GM19438 (cell line): ENCODE data around the gene HSD17B1.
A peak's percentile ranks its signal among the peaks of the same experiment; 100 is the strongest.

ENCODE experiments used
- ATAC-seq: cut with Tn5 transposase; IDR thresholded peaks from one replicate; pipeline ENCODE4 v1.9.1; 2021; ENCODE audit warnings: low read depth; ENCODE audit not compliant: unreplicated experiment

The HSD17B1 gene

DNA sequence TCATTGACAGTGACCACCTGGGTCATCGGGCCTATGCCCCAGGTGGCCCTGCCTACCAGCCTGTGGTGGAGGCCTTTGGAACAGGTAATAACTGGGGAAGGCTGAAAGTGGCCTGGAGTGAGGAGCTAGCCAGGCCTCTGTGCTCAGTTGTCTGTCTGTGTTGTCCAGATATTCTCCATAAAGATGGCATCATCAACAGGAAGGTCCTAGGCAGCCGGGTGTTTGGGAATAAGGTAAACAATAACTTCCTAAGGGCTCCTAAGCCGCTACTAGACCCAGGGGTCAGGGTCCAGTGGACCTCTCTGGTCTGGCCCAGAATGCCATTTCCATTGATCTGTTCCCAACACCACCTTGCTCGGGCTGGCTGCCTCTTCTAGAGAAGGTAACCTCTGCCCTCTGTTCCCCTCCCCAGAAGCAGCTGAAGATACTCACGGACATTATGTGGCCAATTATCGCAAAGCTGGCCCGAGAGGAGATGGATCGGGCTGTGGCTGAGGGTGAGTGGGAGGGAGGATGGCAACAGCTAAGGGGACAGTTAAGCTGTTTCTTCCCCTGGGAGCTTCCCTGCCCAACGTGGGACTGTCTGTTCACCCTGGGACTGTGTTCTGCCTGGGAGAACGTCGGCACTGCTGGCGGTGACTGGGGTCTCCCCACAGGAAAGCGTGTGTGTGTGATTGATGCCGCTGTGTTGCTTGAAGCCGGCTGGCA, 12.2 kb downstream of the HSD17B1 start:
- ATAC-seq: no peak

DNA sequence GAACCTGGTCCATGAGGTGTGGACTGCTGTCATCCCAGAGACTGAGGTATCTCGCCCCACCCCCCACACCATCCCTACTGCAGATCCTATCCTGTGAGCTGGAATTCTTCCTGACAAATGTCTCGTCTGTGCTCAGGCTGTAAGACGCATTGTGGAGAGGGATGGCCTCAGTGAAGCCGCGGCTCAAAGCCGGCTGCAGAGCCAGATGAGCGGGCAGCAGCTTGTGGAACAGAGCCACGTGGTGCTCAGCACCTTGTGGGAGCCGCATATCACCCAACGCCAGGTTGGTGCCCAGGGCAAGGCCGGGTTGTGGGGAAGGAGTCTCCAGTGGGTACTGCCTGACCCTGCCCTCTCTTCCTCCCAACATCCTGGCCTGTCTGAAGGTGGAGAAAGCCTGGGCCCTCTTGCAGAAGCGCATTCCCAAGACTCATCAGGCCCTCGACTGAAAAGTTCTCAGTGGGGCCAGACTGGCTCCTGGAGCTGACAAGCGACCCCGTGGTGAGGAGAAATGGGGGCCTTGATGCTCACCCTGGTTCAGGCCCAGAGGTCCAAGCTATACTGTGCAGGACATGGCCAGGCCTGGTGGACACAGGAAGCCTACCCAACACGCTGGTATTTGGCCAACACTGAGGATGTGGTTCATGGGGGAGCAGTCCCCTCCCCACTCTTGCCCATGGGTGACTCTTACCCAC, 12.9 kb downstream of the HSD17B1 start:
- ATAC-seq: no peak

GRCh38 chr17:42566215-42566882, 13.6 kb downstream of the HSD17B1 start:
- ATAC-seq: no peak

- ATAC-seq: no peak
Observed at GRCh38 chr17:42566883-42567573, 14.3 kb downstream of the HSD17B1 start, which contains the start of gene MLX. Gene MLX, plus strand, starts transcription at chr17:42567100. Its CDS starts 25 bp downstream, at chr17:42567125.

DNA sequence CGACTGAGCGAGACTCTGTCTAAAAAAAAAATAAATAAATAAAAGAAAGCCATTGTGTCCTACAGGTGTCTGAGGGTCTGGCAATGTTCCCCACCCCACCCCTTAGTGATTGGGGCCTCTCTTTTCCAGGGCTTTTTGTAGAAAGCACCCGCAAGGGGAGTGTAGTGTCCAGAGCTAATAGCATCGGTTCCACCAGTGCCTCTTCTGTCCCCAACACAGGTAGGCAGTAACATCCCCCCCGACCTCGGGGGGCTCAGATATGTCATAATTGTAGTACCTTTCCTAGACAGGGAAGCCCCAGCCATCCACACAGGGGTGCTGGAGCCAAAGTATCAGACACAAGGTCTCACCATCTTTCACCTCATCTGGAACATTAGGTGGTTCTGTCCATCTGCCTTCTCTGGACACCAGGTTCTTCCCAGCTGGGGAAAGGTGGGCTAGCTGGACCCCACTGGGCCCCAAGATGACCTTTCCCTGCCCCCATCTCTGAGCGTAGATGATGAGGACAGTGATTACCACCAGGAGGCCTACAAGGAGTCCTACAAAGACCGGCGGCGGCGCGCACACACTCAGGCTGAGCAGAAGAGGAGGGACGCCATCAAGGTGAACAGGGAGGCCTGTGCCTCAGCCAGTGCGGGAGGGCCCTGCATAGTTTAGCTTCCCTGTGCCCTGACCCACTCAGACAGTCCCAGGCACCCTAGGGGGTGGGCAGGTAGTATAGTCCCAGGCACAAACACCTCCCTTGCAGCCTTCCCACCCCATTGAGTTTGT, 15.8 kb downstream of the HSD17B1 start:
- no peak for ATAC-seq

- ATAC-seq: no peak
Observed at GRCh38 chr17:42571435-42572225, 18.9 kb downstream of the HSD17B1 start.

DNA sequence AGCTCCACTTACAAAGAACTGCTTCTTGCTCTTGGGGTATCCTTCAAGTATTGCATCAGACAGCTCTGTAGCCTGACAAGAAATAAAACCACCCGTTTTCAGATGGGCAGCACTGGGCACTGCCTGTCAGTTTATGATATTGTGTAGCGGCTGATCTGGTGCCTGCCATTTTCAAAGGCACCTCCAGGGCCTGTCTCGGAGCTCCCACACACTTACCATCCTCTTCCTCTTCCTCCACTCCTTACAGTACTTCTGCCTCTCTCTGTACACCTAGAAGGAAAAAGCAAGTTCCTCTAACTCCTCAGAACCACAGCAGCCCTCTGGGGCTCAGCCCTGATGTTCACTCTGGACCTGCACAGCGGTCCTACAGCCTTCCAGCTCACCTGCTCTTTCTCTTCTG, 20.4 kb downstream of the HSD17B1 start:
- no peak for ATAC-seq

DNA sequence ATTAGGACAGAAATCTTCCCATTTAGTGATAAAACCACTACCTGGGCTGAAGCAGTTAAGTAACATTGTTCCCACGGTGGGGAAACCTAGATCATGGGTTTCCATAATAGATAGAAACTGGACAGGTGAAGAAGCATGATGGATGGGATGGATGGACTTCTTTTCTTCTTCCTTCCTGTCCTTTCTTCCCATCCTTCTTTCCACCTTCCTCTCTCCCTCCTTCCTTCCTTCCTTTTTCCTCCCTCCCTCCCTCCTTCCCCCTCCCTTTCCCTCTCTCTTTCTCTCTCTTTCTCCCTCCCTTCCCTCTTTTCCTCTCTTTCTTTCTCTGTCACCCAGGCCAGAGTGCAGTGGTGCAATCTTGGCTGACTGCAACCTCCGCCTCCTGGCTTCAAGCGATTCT, 21.7 kb downstream of the HSD17B1 start:
- no peak for ATAC-seq

DNA sequence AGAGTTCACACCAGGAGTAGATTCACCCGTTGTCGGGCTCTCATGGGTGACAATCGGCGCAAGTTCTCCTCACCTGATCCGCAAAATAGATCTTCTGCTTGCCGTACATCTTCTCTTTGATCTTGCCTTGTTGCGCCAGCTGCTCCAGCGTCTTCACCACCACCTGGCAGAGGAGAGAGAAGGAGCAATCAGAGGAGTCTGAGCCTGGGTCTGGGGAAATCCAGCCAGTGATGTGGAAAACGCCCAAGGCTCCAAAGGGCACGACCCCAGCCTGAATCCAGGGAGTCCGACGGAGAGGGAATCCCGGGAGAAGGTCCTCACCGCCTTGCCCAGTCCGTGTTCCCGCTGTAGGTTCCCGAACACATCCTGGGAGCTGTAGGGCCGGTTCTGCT, 24.4 kb downstream of the HSD17B1 start:
- ATAC-seq: no peak

DNA sequence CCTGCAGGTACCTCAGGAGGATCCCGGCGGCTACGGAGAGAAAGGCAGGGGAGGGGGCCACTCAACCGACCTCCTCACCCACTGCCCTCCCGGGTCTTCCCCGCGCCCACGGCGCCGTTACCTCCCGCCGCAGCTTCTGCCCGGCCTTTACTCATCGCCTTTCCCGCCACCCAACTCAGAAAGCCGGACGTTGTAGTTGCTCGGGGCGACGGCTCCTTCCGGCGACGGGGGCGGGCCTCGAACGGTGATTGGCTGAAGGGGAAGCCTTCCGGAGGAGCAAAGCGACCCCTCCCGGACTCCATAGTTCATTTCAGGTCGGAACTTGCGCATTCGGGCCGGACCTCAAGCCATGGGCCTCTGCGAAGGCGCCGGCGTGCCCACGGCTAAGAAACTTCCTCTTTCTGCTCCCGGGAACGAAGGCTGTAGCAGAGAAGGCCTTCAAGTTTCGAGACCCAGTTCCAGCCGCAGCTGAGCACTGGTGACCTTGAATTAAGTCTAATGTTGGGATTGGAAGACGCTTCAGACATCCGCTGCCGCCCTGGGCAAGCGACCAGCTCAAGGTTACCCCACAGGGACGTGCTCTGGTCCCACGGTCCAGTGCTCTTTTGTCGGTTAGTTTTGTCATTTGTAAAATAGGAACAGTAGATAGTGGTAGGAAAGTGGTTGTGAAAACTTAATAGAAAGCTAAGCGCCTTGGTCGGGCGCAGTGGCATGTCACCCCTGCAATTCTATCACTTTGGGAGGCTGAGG, 25.0 kb downstream of the HSD17B1 start, which contains the start of gene PSMC3IP:
TSS of gene PSMC3IP (minus strand) at position 198 of the 750 bp plus-strand sequence. CDS start at position 155, 43 bp downstream.
- ATAC-seq: peak; percentile 65

- ATAC-seq: no peak
Observed at GRCh38 chr17:42578282-42578869, 25.7 kb downstream of the HSD17B1 start.

DNA sequence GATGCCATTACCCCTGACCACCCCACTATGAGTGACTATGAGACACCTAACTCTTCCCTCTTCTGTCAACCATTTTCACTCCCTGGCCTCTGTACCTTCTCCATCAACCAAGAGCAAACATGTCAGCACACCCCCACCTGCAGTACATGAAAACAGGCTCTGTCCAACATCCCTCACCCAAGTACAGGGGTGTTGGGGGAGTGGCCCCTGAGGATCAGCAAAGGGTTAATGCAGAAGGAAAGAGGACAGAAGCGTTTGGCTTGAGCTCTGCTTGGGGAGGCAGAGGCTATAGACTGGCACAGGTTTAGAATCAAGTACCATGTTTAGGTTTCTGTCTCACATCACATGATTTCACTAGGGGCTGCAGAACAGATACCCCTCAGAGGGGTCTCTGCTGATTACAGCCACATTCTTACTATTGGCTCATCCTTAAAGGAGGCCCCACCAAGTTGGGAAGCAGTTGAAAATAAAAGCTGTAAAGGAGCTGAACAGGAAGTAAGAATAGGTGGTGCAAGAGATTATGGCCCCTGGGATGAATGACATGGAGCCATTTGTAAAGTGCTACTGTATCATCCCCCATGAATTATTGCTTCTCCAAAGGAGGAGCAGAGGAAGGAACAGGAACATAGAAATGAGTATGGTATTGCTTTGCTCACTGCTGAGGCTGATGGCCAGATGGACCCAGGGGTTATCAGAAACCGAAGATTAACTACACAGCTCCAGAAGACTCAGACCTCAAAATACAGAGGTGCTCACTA, 27.2 kb downstream of the HSD17B1 start:
- ATAC-seq: no peak

DNA sequence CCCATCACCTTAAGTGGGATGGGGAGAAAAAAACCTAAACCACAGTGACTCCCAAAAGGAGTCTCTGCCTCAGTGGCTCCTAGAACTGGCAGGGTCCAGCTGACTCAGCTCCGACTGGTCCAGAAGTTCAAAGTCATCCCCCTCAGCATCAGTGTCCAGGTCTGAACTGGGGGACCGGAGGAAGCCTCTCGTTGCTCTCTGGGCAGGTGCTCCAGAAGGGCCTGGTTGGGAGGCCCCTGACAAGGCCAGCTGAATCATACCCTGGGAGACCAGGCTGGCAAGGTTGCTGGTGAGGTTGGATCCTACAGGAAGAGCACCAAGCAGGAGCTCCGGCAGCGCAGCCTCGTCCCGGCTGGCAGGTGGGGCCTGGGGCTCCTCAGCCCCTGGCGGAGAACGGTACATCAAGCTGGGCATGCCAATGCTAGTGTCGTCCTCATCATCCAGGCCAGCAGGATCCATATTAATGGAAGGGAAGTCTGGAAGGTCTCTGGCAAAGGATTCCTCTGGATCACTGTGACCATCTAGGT, 29.1 kb downstream of the HSD17B1 start:
- no peak for ATAC-seq

DNA sequence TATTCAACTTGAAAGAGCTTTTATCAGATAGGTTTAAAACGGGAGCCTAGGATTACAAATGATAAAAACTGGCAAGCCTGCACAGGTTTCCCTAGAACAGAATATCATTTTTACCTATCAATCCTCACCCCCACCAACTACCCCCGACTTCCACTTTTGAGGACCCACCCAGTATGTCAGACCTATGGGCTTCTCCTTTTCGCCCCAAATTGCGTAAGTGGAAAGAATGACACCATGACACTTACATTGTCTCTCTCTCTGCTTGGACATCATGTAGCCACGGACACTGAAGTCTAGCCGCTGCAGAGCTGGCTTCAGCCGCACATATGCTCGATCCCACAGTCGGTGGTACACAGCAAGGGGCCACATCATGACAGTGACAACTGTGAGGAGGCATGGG, 32.2 kb downstream of the HSD17B1 start:
- ATAC-seq: no peak

DNA sequence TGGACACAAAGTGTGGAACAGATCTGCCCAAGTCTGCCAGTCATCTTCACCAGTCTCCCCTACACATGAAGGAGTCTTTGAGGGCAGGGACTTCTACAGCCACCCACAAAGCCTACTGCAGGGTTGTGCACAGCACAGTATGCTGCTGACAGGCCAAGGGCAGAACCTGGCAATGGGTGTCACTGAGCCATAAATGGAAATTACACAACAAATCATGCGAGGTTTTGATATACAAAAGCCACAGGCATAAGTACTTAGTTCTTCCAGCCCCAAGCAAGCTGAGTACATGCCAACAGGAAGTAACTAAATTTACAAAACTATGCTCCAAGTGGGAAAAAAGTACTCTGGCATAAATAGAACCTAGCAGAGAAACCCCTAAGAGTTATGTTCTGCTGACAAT, 32.6 kb downstream of the HSD17B1 start:
- no peak for ATAC-seq

- no peak for ATAC-seq
Observed at GRCh38 chr17:42586514-42587230, 33.9 kb downstream of the HSD17B1 start.

DNA sequence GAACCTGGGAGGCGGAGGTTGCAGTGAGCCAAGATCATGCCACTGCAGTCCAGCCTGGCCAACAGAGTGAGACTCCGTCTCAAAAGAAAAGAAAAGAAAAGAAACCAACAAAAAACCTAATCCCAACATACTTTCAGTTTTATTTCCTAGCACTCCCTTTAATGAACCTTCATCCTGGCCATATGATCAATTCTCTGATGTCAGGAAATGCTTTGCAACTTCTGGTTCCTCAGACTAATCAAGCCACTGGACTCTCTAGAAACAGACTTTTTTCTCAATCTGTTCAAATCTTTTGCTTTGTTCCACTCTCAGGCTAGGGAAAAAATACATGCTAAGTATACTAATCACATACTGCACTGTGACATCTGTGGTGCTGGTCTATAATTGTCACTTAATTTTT, 38.2 kb downstream of the HSD17B1 start:
- ATAC-seq: no peak
